HFFc6 (cell line): ENCODE measurements around the gene FOXP1. TPM values are rescaled to one million over a fixed set of nuclear protein-coding genes. Genes with fewer than 3 reads are reported as not detected.

Source experiments
- DNase-seq: peaks from one replicate; pipeline ENCODE4 v3.0.0-alpha.2; 2018
- H3K27ac Mint-ChIP-seq: 2 replicates; pipeline ENCODE4 v1.8.0; 2020; ENCODE audit warnings: mild to moderate bottlenecking, mixed read lengths
- H3K27me3 Mint-ChIP-seq: 2 replicates; pipeline ENCODE4 v1.8.0; 2021; ENCODE audit warnings: mild to moderate bottlenecking, moderate library complexity, mixed read lengths; ENCODE audit not compliant: insufficient read depth
- H3K36me3 Mint-ChIP-seq: 2 replicates; pipeline ENCODE4 v1.8.0; 2021; ENCODE audit warnings: low read depth, mixed read lengths
- H3K4me1 Mint-ChIP-seq: 2 replicates; pipeline ENCODE4 v1.8.0; 2020; ENCODE audit warnings: low read depth, mixed read lengths
- H3K4me3 Mint-ChIP-seq: 2 replicates; pipeline ENCODE4 v1.8.0; 2020; ENCODE audit warnings: mild to moderate bottlenecking, moderate library complexity, mixed read lengths
- H3K9me3 Mint-ChIP-seq: 2 replicates; pipeline ENCODE4 v1.8.0; 2020; ENCODE audit warnings: mild to moderate bottlenecking, mixed read lengths
- CTCF ChIP-seq: fragments of 200-600 bp; sonication (generic); IDR thresholded peaks from 2 replicates; pipeline ENCODE4 v1.5.0; 2021; ENCODE audit warnings: antibody characterized with exemption, mild to moderate bottlenecking
- total RNA-seq, 6 experiments: library from RNA; stranded (reverse); fragmentation: NEBNext Ultra II Directional; extraction: Animal tissue kit (Norgen Biotek cat#: 25700); gene quantifications; 2 replicates in 1 of 6; 3 replicates in 5 of 6; pipeline ENCODE4 v1.2.3, GENCODE V29; 2021

The FOXP1 gene
- total RNA-seq, 6 experiments from 2014 or later, result 32.2 to 59.3 (median 52.0) TPM

- Mint-ChIP-seq H3K36me3 (peaks cover 6% of the 10 kb centered on the region), H3K27ac (no peak overlapping the region), H3K27me3 (peaks cover 3% of the 10 kb centered on the region; the same call in 1 of the 2 replicates), H3K4me3 (no peak overlapping the region), H3K4me1 (peaks cover 26% of the 10 kb centered on the region), H3K9me3 (no peaks in the 10 kb centered on the region)
- no peak; the same call in 1 of the 2 replicates for TF ChIP-seq CTCF
- peak; percentile 54 for DNase-seq
These were observed 388.0 kb downstream of the FOXP1 start for GRCh38 chr3:71195492-71195891.

- H3K4me3 Mint-ChIP-seq, result no peak overlapping the region
- peaks cover 3% of the 10 kb centered on the region; the same call in 1 of the 2 replicates for H3K27me3 Mint-ChIP-seq
- no peak overlapping the region for H3K27ac Mint-ChIP-seq
- H3K36me3 Mint-ChIP-seq, result peaks cover 6% of the 10 kb centered on the region
- no peaks in the 10 kb centered on the region for H3K9me3 Mint-ChIP-seq
- H3K4me1 Mint-ChIP-seq, result peaks cover 30% of the 10 kb centered on the region
- no peak for DNase-seq
- no peak for TF ChIP-seq CTCF
These were observed 388.7 kb downstream of the FOXP1 start for GRCh38 chr3:71194785-71195184.

DNA sequence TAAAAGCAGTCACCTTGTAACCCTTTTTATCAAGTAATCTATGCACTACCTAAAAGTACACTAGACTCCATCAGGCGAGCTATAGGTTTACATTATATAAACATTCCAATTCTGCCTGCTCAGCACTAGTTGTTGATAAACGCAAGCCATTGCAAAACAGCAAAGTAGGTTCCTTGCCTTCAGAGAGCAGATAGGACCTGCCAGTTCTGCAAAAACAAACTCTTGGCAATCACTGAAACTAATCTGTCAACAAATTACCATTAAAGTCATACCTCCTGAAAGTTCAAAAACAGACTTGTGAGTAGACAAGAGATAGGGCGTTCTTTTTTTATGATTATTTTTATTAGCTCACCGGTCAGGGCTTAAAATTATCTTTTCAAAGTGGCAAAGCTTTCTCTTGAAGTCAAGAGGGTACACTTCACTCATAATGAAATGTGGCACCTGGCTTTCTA lies 392.5 kb downstream of the FOXP1 start:
- H3K9me3 Mint-ChIP-seq, result no peaks in the 10 kb centered on the region
- H3K36me3 Mint-ChIP-seq, result no peaks in the 10 kb centered on the region
- H3K27me3 Mint-ChIP-seq, result peaks cover 3% of the 10 kb centered on the region; the same call in 1 of the 2 replicates
- H3K4me1 Mint-ChIP-seq, result peaks cover 45% of the 10 kb centered on the region
- no peak overlapping the region for H3K27ac Mint-ChIP-seq
- TF ChIP-seq CTCF, result no peak
- no peak overlapping the region for H3K4me3 Mint-ChIP-seq
- no peak for DNase-seq

GRCh38 chr3:71189480-71189879 lies 394.0 kb downstream of the FOXP1 start:
- Mint-ChIP-seq H3K9me3 (no peaks in the 10 kb centered on the region), H3K27me3 (peaks cover 3% of the 10 kb centered on the region; the same call in 1 of the 2 replicates), H3K27ac (no peak overlapping the region), H3K4me1 (peaks cover 36% of the 10 kb centered on the region), H3K4me3 (no peak overlapping the region), H3K36me3 (no peaks in the 10 kb centered on the region)
- no peak for DNase-seq
- no peak for TF ChIP-seq CTCF

- no peak overlapping the region for H3K27ac Mint-ChIP-seq
- H3K36me3 Mint-ChIP-seq, result no peaks in the 10 kb centered on the region
- no peak for TF ChIP-seq CTCF
- H3K4me1 Mint-ChIP-seq, result peaks cover 26% of the 10 kb centered on the region
- no peak for DNase-seq
- H3K4me3 Mint-ChIP-seq, result no peak overlapping the region
- no peaks in the 10 kb centered on the region for H3K9me3 Mint-ChIP-seq
- no peaks in the 10 kb centered on the region for H3K27me3 Mint-ChIP-seq
These were observed 395.8 kb downstream of the FOXP1 start for GRCh38 chr3:71187715-71188114.

DNA sequence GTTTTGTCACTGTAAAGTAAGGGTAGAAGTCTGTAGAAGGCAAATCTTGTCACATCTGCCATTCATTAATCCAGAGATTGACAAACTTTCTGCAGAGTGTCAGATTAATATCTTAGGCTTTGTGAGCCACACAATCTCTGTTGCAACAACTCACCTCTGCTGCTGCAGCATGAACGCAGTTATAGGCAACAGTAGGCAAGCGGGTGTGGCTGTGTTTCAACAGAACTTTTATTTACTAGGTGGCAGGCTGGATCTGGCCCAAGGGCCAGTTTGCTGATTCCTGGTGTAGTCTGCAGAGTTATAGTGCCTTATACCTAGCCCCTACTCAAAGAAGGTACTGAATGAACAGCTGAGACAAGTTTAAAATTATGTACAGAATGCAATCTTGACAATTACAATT lies 396.7 kb downstream of the FOXP1 start:
- no peak for TF ChIP-seq CTCF
- H3K4me1 Mint-ChIP-seq, result peaks cover 26% of the 10 kb centered on the region
- H3K36me3 Mint-ChIP-seq, result no peaks in the 10 kb centered on the region
- H3K27ac Mint-ChIP-seq, result no peak overlapping the region
- H3K9me3 Mint-ChIP-seq, result no peaks in the 10 kb centered on the region
- no peak overlapping the region for H3K4me3 Mint-ChIP-seq
- no peak for DNase-seq
- no peaks in the 10 kb centered on the region for H3K27me3 Mint-ChIP-seq
